ENCODE results near the gene CUL7.

DNA sequence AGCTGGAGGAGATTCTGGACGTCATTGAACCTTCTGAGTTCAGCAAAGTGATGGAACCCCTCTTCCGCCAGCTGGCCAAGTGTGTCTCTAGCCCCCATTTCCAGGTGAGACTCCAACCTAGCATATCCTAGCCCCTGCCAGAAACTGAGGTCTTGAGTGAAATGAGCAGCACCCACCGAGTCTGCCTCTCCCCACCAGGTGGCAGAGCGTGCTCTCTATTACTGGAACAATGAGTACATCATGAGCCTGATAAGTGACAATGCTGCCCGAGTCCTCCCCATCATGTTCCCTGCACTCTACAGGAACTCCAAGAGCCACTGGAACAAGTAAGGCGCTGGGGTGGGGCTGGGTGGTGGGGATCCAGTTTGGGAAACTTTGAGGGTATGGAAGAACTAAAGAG is 44.5 kb downstream of the CUL7 start:
- TF ChIP-seq, protein P1, sequence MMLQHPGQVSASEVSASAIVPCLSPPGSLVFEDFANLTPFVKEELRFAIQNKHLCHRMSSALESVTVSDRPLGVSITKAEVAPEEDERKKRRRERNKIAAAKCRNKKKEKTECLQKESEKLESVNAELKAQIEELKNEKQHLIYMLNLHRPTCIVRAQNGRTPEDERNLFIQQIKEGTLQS (IDR thresholded peaks at IDR 0.05; ENCODE audit: borderline replicate concordance, extremely low read depth, low read depth, low read length), result no peak
- TF ChIP-seq ZSCAN29 (IDR thresholded peaks at IDR 0.05), result no peak
- TF ChIP-seq, protein P2, sequence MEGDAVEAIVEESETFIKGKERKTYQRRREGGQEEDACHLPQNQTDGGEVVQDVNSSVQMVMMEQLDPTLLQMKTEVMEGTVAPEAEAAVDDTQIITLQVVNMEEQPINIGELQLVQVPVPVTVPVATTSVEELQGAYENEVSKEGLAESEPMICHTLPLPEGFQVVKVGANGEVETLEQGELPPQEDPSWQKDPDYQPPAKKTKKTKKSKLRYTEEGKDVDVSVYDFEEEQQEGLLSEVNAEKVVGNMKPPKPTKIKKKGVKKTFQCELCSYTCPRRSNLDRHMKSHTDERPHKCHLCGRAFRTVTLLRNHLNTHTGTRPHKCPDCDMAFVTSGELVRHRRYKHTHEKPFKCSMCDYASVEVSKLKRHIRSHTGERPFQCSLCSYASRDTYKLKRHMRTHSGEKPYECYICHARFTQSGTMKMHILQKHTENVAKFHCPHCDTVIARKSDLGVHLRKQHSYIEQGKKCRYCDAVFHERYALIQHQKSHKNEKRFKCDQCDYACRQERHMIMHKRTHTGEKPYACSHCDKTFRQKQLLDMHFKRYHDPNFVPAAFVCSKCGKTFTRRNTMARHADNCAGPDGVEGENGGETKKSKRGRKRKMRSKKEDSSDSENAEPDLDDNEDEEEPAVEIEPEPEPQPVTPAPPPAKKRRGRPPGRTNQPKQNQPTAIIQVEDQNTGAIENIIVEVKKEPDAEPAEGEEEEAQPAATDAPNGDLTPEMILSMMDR (IDR thresholded peaks at IDR 0.05 in 2 of 3, conservative IDR thresholded peaks at IDR 0.05 in 1 of 3; ENCODE audit: control insufficient read depth in 2 of 3, extremely low read depth in 1 of 3, insufficient read depth in 1 of 3, low read depth in 3 of 3, low read length in 3 of 3), result peak; percentile 47 to 62 (median 56); a peak in 5 of 6 replicates
- TF ChIP-seq EP300 (IDR thresholded peaks at IDR 0.05; ENCODE audit: borderline replicate concordance in 1 of 2, control insufficient read depth in 1 of 2, low read depth in 2 of 2, low read length in 2 of 2), result no peak
- no peak for TF ChIP-seq RFX5 (IDR thresholded peaks at IDR 0.05; ENCODE audit: low read depth, low read length)
- no peak for TF ChIP-seq EGR1 (IDR thresholded peaks at IDR 0.05; ENCODE audit: borderline replicate concordance in 1 of 2, low read depth in 2 of 2, low read length in 2 of 2)
- TF ChIP-seq, protein P3, sequence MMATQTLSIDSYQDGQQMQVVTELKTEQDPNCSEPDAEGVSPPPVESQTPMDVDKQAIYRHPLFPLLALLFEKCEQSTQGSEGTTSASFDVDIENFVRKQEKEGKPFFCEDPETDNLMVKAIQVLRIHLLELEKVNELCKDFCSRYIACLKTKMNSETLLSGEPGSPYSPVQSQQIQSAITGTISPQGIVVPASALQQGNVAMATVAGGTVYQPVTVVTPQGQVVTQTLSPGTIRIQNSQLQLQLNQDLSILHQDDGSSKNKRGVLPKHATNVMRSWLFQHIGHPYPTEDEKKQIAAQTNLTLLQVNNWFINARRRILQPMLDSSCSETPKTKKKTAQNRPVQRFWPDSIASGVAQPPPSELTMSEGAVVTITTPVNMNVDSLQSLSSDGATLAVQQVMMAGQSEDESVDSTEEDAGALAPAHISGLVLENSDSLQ (IDR thresholded peaks at IDR 0.05), result no peak
- TF ChIP-seq, protein P4, sequence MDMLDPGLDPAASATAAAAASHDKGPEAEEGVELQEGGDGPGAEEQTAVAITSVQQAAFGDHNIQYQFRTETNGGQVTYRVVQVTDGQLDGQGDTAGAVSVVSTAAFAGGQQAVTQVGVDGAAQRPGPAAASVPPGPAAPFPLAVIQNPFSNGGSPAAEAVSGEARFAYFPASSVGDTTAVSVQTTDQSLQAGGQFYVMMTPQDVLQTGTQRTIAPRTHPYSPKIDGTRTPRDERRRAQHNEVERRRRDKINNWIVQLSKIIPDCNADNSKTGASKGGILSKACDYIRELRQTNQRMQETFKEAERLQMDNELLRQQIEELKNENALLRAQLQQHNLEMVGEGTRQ (IDR thresholded peaks at IDR 0.05; ENCODE audit: borderline replicate concordance, low read depth, low read length), result no peak

All from GM12878 (cell line).